Measurements from ENCODE around the gene MACROH2A2.
"Not testable (repeated sequence)": the region's sequence is repeated elsewhere in the genome, so short reads cannot be mapped to it uniquely, and the experiment has no call there.

MACROH2A2 gene

DNA sequence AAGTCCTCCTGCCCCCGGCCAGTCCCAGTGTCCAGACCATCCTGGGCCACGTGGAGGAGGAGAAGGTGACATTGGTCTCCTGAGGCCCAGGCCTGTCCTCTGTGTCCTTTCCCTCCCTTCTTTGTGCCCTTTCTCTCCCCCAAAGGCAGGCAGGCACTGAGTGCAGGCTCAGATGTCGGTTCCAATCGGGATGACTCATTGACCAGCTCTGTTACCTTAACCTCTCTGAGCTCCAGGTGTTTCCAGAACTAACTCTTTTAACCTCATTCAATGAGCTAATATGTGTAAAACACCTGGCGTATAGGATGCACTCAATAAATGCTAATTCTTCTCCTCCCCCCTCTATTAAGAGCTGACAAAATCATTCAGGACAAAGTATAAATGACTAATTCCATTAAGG, 25.7 kb downstream of the MACROH2A2 start:
- DNase-seq (ENCODE audit: low read depth, low spot score): no peak
- Histone ChIP-seq H3K9ac (ENCODE audit: insufficient read length) (no peak overlapping the region), H3K4me3 (no peak overlapping the region), H3K36me3 (ENCODE audit: insufficient read depth, low read length) (peaks cover 2% of the 10 kb centered on the region; the same call in 1 of the 2 replicates), H3K9me3 (ENCODE audit: low read depth, low read length) (no peaks in the 10 kb centered on the region), H3K27ac (no peak overlapping the region)
- TF ChIP-seq EZH2 (IDR thresholded peaks at IDR 0.05): no peak
- TF ChIP-seq FOXP2 (optimal IDR thresholded peaks at IDR 0.05; ENCODE audit: control extremely low read depth, extremely low read length, insufficient read depth): no peak
- no peak for TF ChIP-seq POLR2AphosphoS5 (IDR thresholded peaks at IDR 0.05; ENCODE audit: borderline replicate concordance, low read depth, low read length)

DNA sequence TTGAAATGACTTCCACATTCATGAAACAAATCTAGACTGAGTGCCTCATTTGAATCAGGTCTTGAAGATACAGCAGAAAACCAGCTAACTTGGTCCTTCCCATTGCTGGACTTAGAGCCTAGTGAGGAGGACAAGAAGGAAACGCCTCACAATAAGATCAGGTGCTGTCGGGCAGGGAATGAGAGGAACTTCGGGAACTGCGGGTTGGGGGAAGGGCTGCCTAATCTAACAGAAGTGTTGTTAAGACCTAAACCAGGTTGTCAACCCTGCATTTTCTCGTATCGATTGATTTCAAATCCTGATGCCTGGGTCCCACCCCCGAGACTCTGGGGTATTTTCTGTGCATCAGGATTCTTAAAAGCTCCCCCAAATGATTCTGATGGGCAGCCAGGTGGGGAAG, 26.3 kb downstream of the MACROH2A2 start:
- H3K36me3 ChIP-seq (ENCODE audit: insufficient read depth, low read length): peaks cover 2% of the 10 kb centered on the region; the same call in 1 of the 2 replicates
- no peaks in the 10 kb centered on the region for H3K9me3 ChIP-seq (ENCODE audit: low read depth, low read length)
- no peak overlapping the region for H3K9ac ChIP-seq (ENCODE audit: insufficient read length)
- H3K27ac ChIP-seq: no peak overlapping the region
- no peak overlapping the region for H3K4me3 ChIP-seq
- DNase-seq (ENCODE audit: low read depth, low spot score): no peak
- no peak for TF ChIP-seq POLR2AphosphoS5 (IDR thresholded peaks at IDR 0.05; ENCODE audit: borderline replicate concordance, low read depth, low read length)
- TF ChIP-seq EZH2 (IDR thresholded peaks at IDR 0.05): no peak
- no peak for TF ChIP-seq FOXP2 (optimal IDR thresholded peaks at IDR 0.05; ENCODE audit: control extremely low read depth, extremely low read length, insufficient read depth)

DNA sequence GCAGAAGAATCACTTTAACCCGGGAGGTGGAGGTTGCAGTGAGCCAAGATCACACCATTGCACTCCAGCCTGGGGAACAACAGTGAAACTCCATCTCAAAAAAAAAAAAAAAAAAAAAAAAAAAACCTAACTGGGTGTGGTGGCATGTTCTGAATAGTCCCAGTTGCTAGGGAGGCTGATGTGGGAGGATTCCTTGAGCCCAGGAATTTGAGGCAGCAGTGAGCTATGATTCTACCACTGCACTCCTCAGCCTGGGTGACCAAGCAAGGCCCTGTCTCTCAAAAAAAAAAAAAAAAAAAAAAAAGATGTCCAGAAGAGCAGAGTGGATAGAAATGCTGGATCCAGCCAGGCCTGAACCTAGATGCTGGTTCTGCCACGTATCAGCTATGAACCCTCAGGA, 28.1 kb downstream of the MACROH2A2 start:
- DNase-seq (ENCODE audit: low read depth, low spot score); H3K4me3 ChIP-seq; H3K9me3 ChIP-seq (ENCODE audit: low read depth, low read length); H3K9ac ChIP-seq (ENCODE audit: insufficient read length); H3K36me3 ChIP-seq (ENCODE audit: insufficient read depth, low read length); H3K27ac ChIP-seq: not testable (repeated sequence)

DNA sequence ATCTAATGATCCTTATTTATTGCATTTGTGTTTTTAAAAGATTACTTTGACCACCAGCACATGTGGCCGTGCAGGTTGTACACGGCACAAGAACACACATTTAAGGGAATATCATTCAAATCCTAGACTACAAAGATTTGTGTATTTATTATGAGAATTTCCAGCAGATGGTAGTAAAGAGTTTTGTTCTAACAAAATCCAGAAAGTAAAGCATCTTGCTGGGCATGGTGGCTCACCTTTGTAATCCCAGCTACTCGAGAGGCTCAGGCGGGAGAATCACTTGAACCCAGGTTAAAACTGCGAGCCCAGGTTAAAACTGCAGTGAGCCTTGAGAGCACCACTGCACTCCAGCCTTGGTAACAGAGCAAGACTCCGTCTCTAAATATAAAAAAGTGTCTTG, 31.5 kb downstream of the MACROH2A2 start:
- Histone ChIP-seq H3K4me3 (no peak overlapping the region), H3K9me3 (ENCODE audit: low read depth, low read length) (no peaks in the 10 kb centered on the region), H3K36me3 (ENCODE audit: insufficient read depth, low read length) (no peaks in the 10 kb centered on the region; the same call in 1 of the 2 replicates), H3K9ac (ENCODE audit: insufficient read length) (no peak overlapping the region), H3K27ac (no peak overlapping the region)
- TF ChIP-seq POLR2AphosphoS5 (IDR thresholded peaks at IDR 0.05; ENCODE audit: borderline replicate concordance, low read depth, low read length) (no peak), FOXP2 (optimal IDR thresholded peaks at IDR 0.05; ENCODE audit: control extremely low read depth, extremely low read length, insufficient read depth) (no peak), EZH2 (IDR thresholded peaks at IDR 0.05) (no peak)
- DNase-seq (ENCODE audit: low read depth, low spot score): no peak

DNA sequence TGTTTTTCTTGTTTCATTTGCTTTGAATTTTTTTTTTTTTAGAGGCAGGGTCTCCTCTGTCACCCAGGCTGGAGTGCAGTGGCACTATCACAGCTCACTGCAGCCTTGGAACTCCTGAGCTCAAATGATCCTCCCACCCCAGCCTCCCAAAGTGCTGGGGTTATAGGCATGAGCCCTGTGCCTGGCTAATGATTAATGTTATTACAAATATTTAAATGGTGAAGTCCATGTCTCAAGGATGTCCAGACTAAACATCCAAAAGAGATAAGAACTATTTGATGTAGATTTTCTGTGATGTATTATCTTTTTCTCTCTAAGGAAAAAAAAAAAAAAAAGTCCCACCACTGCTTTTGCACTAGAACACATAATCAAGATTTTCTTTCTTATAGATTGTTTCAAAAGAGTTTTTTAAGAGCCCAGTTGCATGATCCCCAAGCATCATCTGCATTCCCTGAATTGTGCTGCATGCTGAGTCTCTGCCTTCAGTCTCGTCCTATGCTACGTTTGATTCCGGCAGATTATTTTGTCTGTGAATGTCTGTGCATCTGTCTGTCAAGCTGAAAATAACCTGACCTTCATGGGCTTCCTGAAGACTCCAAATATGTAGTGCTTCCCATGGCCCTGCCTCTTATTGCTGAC, 33.4 kb downstream of the MACROH2A2 start:
- Histone ChIP-seq H3K27ac (no peak overlapping the region), H3K36me3 (ENCODE audit: insufficient read depth, low read length) (peaks cover 12% of the 10 kb centered on the region; the same call in 1 of the 2 replicates)

DNA sequence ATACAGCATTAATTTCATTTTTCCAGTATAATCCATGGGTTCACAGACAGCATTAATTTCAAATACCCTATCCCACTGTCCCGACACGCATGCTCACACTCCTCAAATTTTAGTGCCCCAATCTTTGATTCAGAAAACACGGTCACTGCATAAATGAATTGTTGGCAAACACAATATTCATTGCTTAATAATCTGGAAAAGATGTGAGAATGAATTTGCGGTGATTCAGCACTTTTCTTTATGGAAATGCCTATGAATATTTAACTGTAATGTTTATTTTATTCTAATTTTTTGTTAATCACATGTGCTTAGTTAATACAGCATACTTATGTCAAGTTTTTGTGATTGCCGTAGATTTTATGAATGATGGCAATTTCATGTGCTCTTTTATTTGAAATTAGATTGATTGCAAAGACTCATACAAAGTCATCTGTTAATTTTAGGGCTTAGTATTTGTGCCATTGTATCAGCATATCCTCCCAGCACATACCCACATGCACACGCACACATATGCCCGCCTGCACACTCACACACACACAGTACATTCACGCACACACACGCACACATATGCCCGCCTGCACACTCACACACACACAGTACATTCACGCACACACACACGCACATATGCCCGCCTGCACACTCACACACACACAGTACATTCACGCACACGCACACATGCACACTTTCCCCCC, 35.1 kb downstream of the MACROH2A2 start:
- Histone ChIP-seq H3K36me3 (ENCODE audit: insufficient read depth, low read length) (peaks cover 13% of the 10 kb centered on the region; the same call in 1 of the 2 replicates), H3K9me3 (ENCODE audit: low read depth, low read length) (no peaks in the 10 kb centered on the region), H3K9ac (ENCODE audit: insufficient read length) (no peak overlapping the region), H3K4me3 (no peak overlapping the region), H3K27ac (no peak overlapping the region)
- no peak for TF ChIP-seq EZH2 (IDR thresholded peaks at IDR 0.05)
- no peak for TF ChIP-seq POLR2AphosphoS5 (IDR thresholded peaks at IDR 0.05; ENCODE audit: borderline replicate concordance, low read depth, low read length)
- no peak for TF ChIP-seq FOXP2 (optimal IDR thresholded peaks at IDR 0.05; ENCODE audit: control extremely low read depth, extremely low read length, insufficient read depth)
- DNase-seq (ENCODE audit: low read depth, low spot score): no peak

More for the DNA sequence above, 33.4 kb downstream of the MACROH2A2 start:
- Histone ChIP-seq H3K9me3 (ENCODE audit: low read depth, low read length) (no peaks in the 10 kb centered on the region), H3K9ac (ENCODE audit: insufficient read length) (no peak overlapping the region), H3K4me3 (no peak overlapping the region)
- TF ChIP-seq FOXP2 (optimal IDR thresholded peaks at IDR 0.05; ENCODE audit: control extremely low read depth, extremely low read length, insufficient read depth) (no peak), EZH2 (IDR thresholded peaks at IDR 0.05) (no peak), POLR2AphosphoS5 (IDR thresholded peaks at IDR 0.05; ENCODE audit: borderline replicate concordance, low read depth, low read length) (no peak)
- DNase-seq (ENCODE audit: low read depth, low spot score): no peak

DNA sequence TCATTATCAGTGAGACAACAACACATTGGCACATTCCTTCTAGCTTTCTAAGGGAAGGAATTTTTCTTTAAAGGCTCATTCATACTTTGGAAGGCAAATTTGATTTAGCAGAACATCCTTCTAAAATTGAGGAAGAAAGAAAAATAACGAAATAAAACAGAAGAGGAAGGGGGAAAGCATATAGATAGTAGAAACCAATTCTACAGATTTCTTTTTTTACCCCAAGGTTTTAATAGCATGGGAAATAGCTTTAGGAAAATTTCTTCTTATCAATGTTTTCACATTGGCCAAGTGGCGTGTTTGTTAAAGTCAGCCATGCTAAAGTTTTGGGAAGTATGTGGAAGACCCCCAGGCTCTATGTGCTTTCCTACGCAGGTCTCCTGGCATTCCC, 35.7 kb downstream of the MACROH2A2 start:
- Histone ChIP-seq H3K27ac (no peak overlapping the region), H3K4me3 (no peak overlapping the region), H3K9ac (ENCODE audit: insufficient read length) (no peak overlapping the region), H3K9me3 (ENCODE audit: low read depth, low read length) (no peaks in the 10 kb centered on the region), H3K36me3 (ENCODE audit: insufficient read depth, low read length) (peaks cover 15% of the 10 kb centered on the region; the same call in 1 of the 2 replicates)
- TF ChIP-seq EZH2 (IDR thresholded peaks at IDR 0.05) (no peak), POLR2AphosphoS5 (IDR thresholded peaks at IDR 0.05; ENCODE audit: borderline replicate concordance, low read depth, low read length) (no peak), FOXP2 (optimal IDR thresholded peaks at IDR 0.05; ENCODE audit: control extremely low read depth, extremely low read length, insufficient read depth) (no peak)
- DNase-seq (ENCODE audit: low read depth, low spot score): no peak

DNA sequence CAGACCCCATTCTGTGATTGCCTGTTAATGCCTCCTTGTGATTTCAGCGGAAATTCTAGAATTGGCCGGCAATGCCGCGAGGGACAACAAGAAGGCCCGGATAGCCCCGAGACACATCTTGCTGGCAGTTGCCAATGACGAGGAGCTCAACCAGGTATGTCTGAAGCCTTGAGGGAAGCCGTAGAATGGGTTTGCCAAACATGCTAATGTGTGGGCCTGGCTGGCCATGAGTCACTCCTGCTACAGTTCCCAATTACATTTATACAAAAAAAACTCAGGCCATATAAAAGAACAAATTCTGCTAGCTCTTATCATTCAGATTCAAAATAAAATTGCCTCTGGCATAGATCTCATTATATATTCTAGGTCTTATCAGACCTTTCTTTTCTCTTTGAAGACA, 37.4 kb downstream of the MACROH2A2 start:
- TF ChIP-seq EZH2 (IDR thresholded peaks at IDR 0.05) (no peak), FOXP2 (optimal IDR thresholded peaks at IDR 0.05; ENCODE audit: control extremely low read depth, extremely low read length, insufficient read depth) (no peak), POLR2AphosphoS5 (IDR thresholded peaks at IDR 0.05; ENCODE audit: borderline replicate concordance, low read depth, low read length) (no peak)
- H3K9ac ChIP-seq (ENCODE audit: insufficient read length): no peak overlapping the region
- H3K27ac ChIP-seq: no peak overlapping the region
- no peak overlapping the region for H3K4me3 ChIP-seq
- no peak for DNase-seq (ENCODE audit: low read depth, low spot score)
- H3K36me3 ChIP-seq (ENCODE audit: insufficient read depth, low read length): peaks cover 30% of the 10 kb centered on the region; the same call in 1 of the 2 replicates
- no peaks in the 10 kb centered on the region for H3K9me3 ChIP-seq (ENCODE audit: low read depth, low read length)

All from SK-N-MC (cell line).